Fibroblast of skin of right quadriceps (primary cell): ENCODE results near the gene RTN4R.

ENCODE experiments used
- DNase-seq: peaks from one replicate; pipeline ENCODE4 v3.0.0-alpha.2; 2013

RTN4R gene

GRCh38 chr22:20226760-20227350, 41.3 kb downstream of the RTN4R start:
- DNase-seq: no peak

GRCh38 chr22:20226077-20226716, 41.9 kb downstream of the RTN4R start:
- DNase-seq: no peak

- DNase-seq: no peak
Observed at GRCh38 chr22:20225693-20225966, 42.5 kb downstream of the RTN4R start.

- no peak for DNase-seq
Observed at GRCh38 chr22:20224917-20225692, 43.0 kb downstream of the RTN4R start.

GRCh38 chr22:20224256-20224626, 43.9 kb downstream of the RTN4R start:
- DNase-seq: no peak

- DNase-seq: no peak
Observed at GRCh38 chr22:20223421-20224255, 44.5 kb downstream of the RTN4R start.

GRCh38 chr22:20222764-20223420, 45.2 kb downstream of the RTN4R start:
- DNase-seq: no peak

- no peak for DNase-seq
Observed at GRCh38 chr22:20221421-20222340, 46.4 kb downstream of the RTN4R start.

GRCh38 chr22:20220629-20221026, 47.5 kb downstream of the RTN4R start:
- DNase-seq: no peak

- no peak for DNase-seq
Observed at GRCh38 chr22:20219667-20220628, 48.2 kb downstream of the RTN4R start.

- no peak for DNase-seq
Observed at GRCh38 chr22:20218987-20219386, 49.1 kb downstream of the RTN4R start.

GRCh38 chr22:20218326-20218872, 49.7 kb downstream of the RTN4R start:
- no peak for DNase-seq

GRCh38 chr22:20217563-20217962, 50.6 kb downstream of the RTN4R start:
- DNase-seq: no peak

GRCh38 chr22:20216863-20217499, 51.1 kb downstream of the RTN4R start:
- DNase-seq: no peak

GRCh38 chr22:20215742-20216141, 52.4 kb downstream of the RTN4R start:
- DNase-seq: no peak

- no peak for DNase-seq
Observed at GRCh38 chr22:20214853-20215252, 53.3 kb downstream of the RTN4R start.

- DNase-seq: no peak
Observed at GRCh38 chr22:20213833-20214708, 54.0 kb downstream of the RTN4R start.

- DNase-seq: no peak
Observed at GRCh38 chr22:20212754-20213699, 55.1 kb downstream of the RTN4R start.
